Effector memory CD4-positive, alpha-beta T cell (primary cell): Measurements from ENCODE around the gene PSIP1.
"Not testable (repeated sequence)": the region's sequence is repeated elsewhere in the genome, so short reads cannot be mapped to it uniquely, and the experiment has no call there.

Source experiments
- DNase-seq, 3 donors: peaks; one replicate each; pipeline ENCODE4 v3.0.0-alpha.2; 2020
- H3K27ac ChIP-seq: 2 replicates; pipeline ENCODE4 v1.7.0; 2013; ENCODE audit warnings: mild to moderate bottlenecking, low read length, moderate library complexity; ENCODE audit not compliant: insufficient read depth, poor library complexity, severe bottlenecking
- H3K27me3 ChIP-seq: replicated peaks from 2 replicates; pipeline ENCODE4 v1.7.0; 2013; ENCODE audit warnings: mild to moderate bottlenecking, low read length; ENCODE audit not compliant: insufficient read depth, control insufficient read depth, poor library complexity, severe bottlenecking
- H3K36me3 ChIP-seq: 2 replicates; pipeline ENCODE4 v1.7.0; 2013; ENCODE audit warnings: mild to moderate bottlenecking, low read length, moderate library complexity; ENCODE audit not compliant: control insufficient read depth, insufficient read depth
- H3K4me1 ChIP-seq: 2 replicates; pipeline ENCODE4 v1.7.0; 2013; ENCODE audit warnings: low read length, mild to moderate bottlenecking; ENCODE audit not compliant: control insufficient read depth, insufficient read depth, poor library complexity, severe bottlenecking
- H3K4me3 ChIP-seq: 2 replicates; pipeline ENCODE4 v1.7.0; 2013; ENCODE audit warnings: low read length, low read depth, mild to moderate bottlenecking; ENCODE audit not compliant: insufficient read depth, poor library complexity, severe bottlenecking
- H3K9me3 ChIP-seq: 2 replicates; pipeline ENCODE4 v1.7.0; 2013; ENCODE audit warnings: mild to moderate bottlenecking, low read length, moderate library complexity; ENCODE audit not compliant: control insufficient read depth

Gene PSIP1

GRCh38 chr9:15441841-15442240 is 68.9 kb downstream of the PSIP1 start:
- H3K27me3 ChIP-seq, H3K27ac ChIP-seq, H3K4me1 ChIP-seq, DNase-seq, H3K9me3 ChIP-seq, H3K4me3 ChIP-seq: not testable (repeated sequence)
- H3K36me3 ChIP-seq, result peaks cover 53% of the 10 kb centered on the region

- H3K9me3 ChIP-seq, result no peaks in the 10 kb centered on the region
- no peak overlapping the region for H3K27ac ChIP-seq
- H3K4me3 ChIP-seq, result no peak overlapping the region
- no peaks in the 10 kb centered on the region for H3K4me1 ChIP-seq
- no peaks in the 10 kb centered on the region for H3K27me3 ChIP-seq
- no peak for DNase-seq
- H3K36me3 ChIP-seq, result peaks cover 32% of the 10 kb centered on the region
These were observed 71.9 kb downstream of the PSIP1 start for GRCh38 chr9:15438891-15439290.

GRCh38 chr9:15433661-15434060 is 77.1 kb downstream of the PSIP1 start:
- peaks cover 15% of the 10 kb centered on the region for H3K36me3 ChIP-seq
- DNase-seq, result no peak
- H3K27me3 ChIP-seq, result no peaks in the 10 kb centered on the region
- no peaks in the 10 kb centered on the region for H3K4me1 ChIP-seq
- H3K4me3 ChIP-seq, result no peak overlapping the region
- no peaks in the 10 kb centered on the region for H3K9me3 ChIP-seq
- no peak overlapping the region for H3K27ac ChIP-seq

- DNase-seq, result no peak
- H3K27ac ChIP-seq, result no peak overlapping the region
These were observed 77.6 kb downstream of the PSIP1 start for GRCh38 chr9:15433191-15433590.

GRCh38 chr9:15430920-15431844 is 79.6 kb downstream of the PSIP1 start:
- no peak for DNase-seq
- no peaks in the 10 kb centered on the region for H3K27me3 ChIP-seq
- H3K9me3 ChIP-seq, result no peaks in the 10 kb centered on the region
- H3K27ac ChIP-seq, result no peak overlapping the region
- no peaks in the 10 kb centered on the region for H3K4me1 ChIP-seq
- peaks cover 9% of the 10 kb centered on the region for H3K36me3 ChIP-seq
- no peak overlapping the region for H3K4me3 ChIP-seq

More at GRCh38 chr9:15433191-15433590, 77.6 kb downstream of the PSIP1 start:
- no peak overlapping the region for H3K4me3 ChIP-seq
- peaks cover 15% of the 10 kb centered on the region for H3K36me3 ChIP-seq
- H3K9me3 ChIP-seq, result no peaks in the 10 kb centered on the region
- no peaks in the 10 kb centered on the region for H3K27me3 ChIP-seq
- no peaks in the 10 kb centered on the region for H3K4me1 ChIP-seq

- H3K9me3 ChIP-seq, DNase-seq, H3K4me3 ChIP-seq, H3K27ac ChIP-seq, H3K4me1 ChIP-seq, H3K27me3 ChIP-seq, H3K36me3 ChIP-seq: not testable (repeated sequence)
These were observed 83.1 kb downstream of the PSIP1 start for GRCh38 chr9:15427702-15428101.

- H3K27ac ChIP-seq, result no peak overlapping the region
- H3K4me3 ChIP-seq, result no peak overlapping the region
- DNase-seq, result no peak
- H3K9me3 ChIP-seq, result no peaks in the 10 kb centered on the region
- peaks cover 9% of the 10 kb centered on the region for H3K36me3 ChIP-seq
- no peaks in the 10 kb centered on the region for H3K4me1 ChIP-seq
- H3K27me3 ChIP-seq, result no peaks in the 10 kb centered on the region
These were observed 84.8 kb downstream of the PSIP1 start for GRCh38 chr9:15426019-15426418.

GRCh38 chr9:15423231-15423985 is 87.4 kb downstream of the PSIP1 start:
- Histone ChIP-seq H3K4me3 (peak overlapping the region; percentile 79), H3K36me3 (peaks cover 9% of the 10 kb centered on the region)
- DNase-seq, result no peak

GRCh38 chr9:15422372-15423230 is 88.2 kb downstream of the PSIP1 start, which contains the start of gene SNAPC3:
Gene SNAPC3, plus strand, starts transcription at chr9:15422876. Its CDS starts 4 bp downstream, at chr9:15422880.
- Histone ChIP-seq H3K36me3 (peaks cover 9% of the 10 kb centered on the region), H3K27ac (peak within 1 kb of the TSS; percentile 64), H3K9me3 (no peaks in the 10 kb centered on the region), H3K4me1 (no peaks in the 10 kb centered on the region), H3K4me3 (peak within 1 kb of the TSS; percentile 79), H3K27me3 (no peaks in the 10 kb centered on the region)
- peak; percentile 89 to 95 (median 92) for DNase-seq

More at GRCh38 chr9:15423231-15423985, 87.4 kb downstream of the PSIP1 start:
- Histone ChIP-seq H3K27ac (peak overlapping the region; percentile 63), H3K27me3 (no peaks in the 10 kb centered on the region), H3K4me1 (no peaks in the 10 kb centered on the region), H3K9me3 (no peaks in the 10 kb centered on the region)
